ENCODE measurements around the gene GSK3B.

GSK3B gene

DNA sequence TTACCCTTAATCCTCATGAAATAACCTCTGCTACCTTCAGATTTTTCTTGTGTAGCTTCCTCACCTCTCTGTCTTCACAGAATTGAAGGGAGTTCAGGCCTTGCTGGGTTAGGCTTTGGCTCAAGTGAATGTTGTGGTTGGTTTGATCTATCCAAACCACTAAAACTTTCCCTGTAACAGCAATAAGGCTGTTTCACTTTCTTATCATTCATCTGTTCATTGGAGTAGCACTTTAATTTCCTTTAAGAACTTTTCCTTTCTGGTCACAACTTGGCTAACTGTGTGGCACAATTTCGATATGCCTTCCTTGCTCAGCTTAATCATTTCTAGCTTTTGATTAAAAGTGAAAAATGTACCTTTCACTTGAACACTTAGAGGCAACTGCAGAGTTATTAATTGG is 182.5 kb downstream of the GSK3B start:
- TF ChIP-seq CTCF (IDR thresholded peaks at IDR 0.05; ENCODE audit: borderline replicate concordance, insufficient read depth, low read depth, low read length), result no peak
- no peak overlapping the region for H3K4me3 ChIP-seq (ENCODE audit: low read depth, low read length)

GRCh38 chr3:119902061-119902460 is 192.2 kb downstream of the GSK3B start:
- H3K4me3 ChIP-seq (ENCODE audit: low read depth, low read length), result no peak overlapping the region
- no peak for TF ChIP-seq CTCF (IDR thresholded peaks at IDR 0.05; ENCODE audit: borderline replicate concordance, insufficient read depth, low read depth, low read length)

DNA sequence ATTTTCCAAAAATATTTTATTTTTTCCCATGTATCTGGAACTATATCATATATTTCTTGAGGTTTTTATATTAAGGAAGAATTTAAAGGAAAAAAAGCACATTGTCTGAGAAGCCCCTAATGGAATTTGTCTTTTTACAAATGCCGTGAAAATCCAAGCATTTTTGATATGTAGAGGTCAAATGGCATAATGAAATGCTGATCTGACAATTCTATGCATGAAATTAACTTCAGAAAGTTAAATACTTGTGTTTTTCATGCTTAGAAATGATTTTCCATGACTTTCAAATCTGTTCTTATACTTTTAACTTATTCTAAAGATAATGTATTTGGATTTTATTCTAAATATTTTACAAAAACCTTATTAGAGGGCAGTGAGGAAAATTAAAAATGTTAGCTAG is 193.1 kb downstream of the GSK3B start:
- no peak overlapping the region for H3K4me3 ChIP-seq (ENCODE audit: low read depth, low read length)
- TF ChIP-seq CTCF (IDR thresholded peaks at IDR 0.05; ENCODE audit: borderline replicate concordance, insufficient read depth, low read depth, low read length), result no peak

- no peak for TF ChIP-seq CTCF (IDR thresholded peaks at IDR 0.05; ENCODE audit: borderline replicate concordance, insufficient read depth, low read depth, low read length)
- H3K4me3 ChIP-seq (ENCODE audit: low read depth, low read length), result no peak overlapping the region
Observed at GRCh38 chr3:119899192-119899511, 195.1 kb downstream of the GSK3B start.

DNA sequence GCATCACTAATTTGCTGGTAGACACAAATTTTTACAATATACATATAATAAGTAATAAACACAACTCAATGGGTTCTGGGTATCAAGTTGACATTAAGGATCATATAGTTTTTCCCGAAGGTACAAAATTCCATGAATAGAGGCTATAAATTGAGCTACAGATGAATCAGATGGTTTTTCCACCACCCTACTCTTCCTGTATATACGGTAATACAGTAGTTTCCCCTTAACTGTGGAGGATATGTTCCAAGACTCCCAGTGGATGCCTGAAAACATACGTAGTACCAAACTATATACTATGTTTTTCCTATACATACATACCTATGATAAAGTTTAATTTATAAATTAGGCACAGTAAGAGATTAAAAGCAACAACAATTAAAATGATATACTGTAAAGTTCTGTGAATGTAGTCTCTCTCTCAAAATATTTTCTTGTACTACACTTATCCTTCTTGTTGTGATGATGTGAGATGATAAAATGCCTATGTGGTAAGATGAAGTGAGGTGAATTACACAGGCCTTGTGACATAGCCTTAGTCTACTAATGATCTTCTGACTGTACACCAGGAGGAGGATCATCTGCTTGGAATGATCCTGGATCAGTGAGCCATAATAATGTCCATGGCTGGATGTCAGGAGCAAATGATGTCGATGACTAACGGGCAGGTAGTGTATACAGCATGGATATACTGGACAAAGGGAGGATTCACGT is 195.6 kb downstream of the GSK3B start:
- no peak for TF ChIP-seq CTCF (IDR thresholded peaks at IDR 0.05; ENCODE audit: borderline replicate concordance, insufficient read depth, low read depth, low read length)
- H3K4me3 ChIP-seq (ENCODE audit: low read depth, low read length), result no peak overlapping the region

- no peak overlapping the region for H3K4me3 ChIP-seq (ENCODE audit: low read depth, low read length)
- TF ChIP-seq CTCF (IDR thresholded peaks at IDR 0.05; ENCODE audit: borderline replicate concordance, insufficient read depth, low read depth, low read length), result no peak
Observed at GRCh38 chr3:119894195-119894594, 200.1 kb downstream of the GSK3B start.

- no peak for TF ChIP-seq CTCF (IDR thresholded peaks at IDR 0.05; ENCODE audit: borderline replicate concordance, insufficient read depth, low read depth, low read length)
- H3K4me3 ChIP-seq (ENCODE audit: low read depth, low read length), result no peak overlapping the region
Observed at GRCh38 chr3:119893769-119894168, 200.5 kb downstream of the GSK3B start.

Data from GM12875 (cell line).